Medulla oblongata (tissue), 1 donor: ENCODE data around the gene NEUROG1.

Source experiments
- DNase-seq: peaks from one replicate; pipeline ENCODE4 v3.0.0-alpha.2; 2015; ENCODE audit errors: extremely low spot score

The NEUROG1 gene

GRCh38 chr5:135535820-135536801 is at the start of gene NEUROG1:
Gene NEUROG1 (minus strand): TSS chr5:135535964. CDS start chr5:135535690, 274 bp downstream.
- no peak for DNase-seq

GRCh38 chr5:135584918-135585317 is 49.2 kb upstream of the NEUROG1 start:
- DNase-seq = no peak

- DNase-seq = no peak
These were observed 48.5 kb upstream of the NEUROG1 start for GRCh38 chr5:135584276-135584675.

GRCh38 chr5:135582099-135582781 is 46.5 kb upstream of the NEUROG1 start:
- DNase-seq = no peak

- no peak for DNase-seq
These were observed 43.0 kb upstream of the NEUROG1 start, which contains the start of gene CXCL14 for GRCh38 chr5:135578685-135579341. Gene CXCL14 (minus strand): TSS chr5:135578991. CDS start chr5:135578778, 213 bp downstream.

GRCh38 chr5:135578305-135578684 is 42.5 kb upstream of the NEUROG1 start:
- no peak for DNase-seq

- DNase-seq = no peak
These were observed 41.7 kb upstream of the NEUROG1 start for GRCh38 chr5:135577421-135577820.

- DNase-seq = no peak
These were observed 40.4 kb upstream of the NEUROG1 start for GRCh38 chr5:135576075-135576599.

GRCh38 chr5:135574493-135574892 is 38.7 kb upstream of the NEUROG1 start:
- no peak for DNase-seq

GRCh38 chr5:135571902-135572301 is 36.1 kb upstream of the NEUROG1 start:
- no peak for DNase-seq

GRCh38 chr5:135571066-135571609 is 35.4 kb upstream of the NEUROG1 start:
- DNase-seq = no peak

GRCh38 chr5:135570453-135570764 is 34.6 kb upstream of the NEUROG1 start:
- DNase-seq = no peak

- DNase-seq = no peak
These were observed 34.1 kb upstream of the NEUROG1 start for GRCh38 chr5:135569755-135570452.

- no peak for DNase-seq
These were observed 33.2 kb upstream of the NEUROG1 start for GRCh38 chr5:135568923-135569360.

GRCh38 chr5:135568246-135568645 is 32.5 kb upstream of the NEUROG1 start:
- DNase-seq = peak; percentile 59

GRCh38 chr5:135567661-135568060 is 31.9 kb upstream of the NEUROG1 start:
- DNase-seq = no peak

- no peak for DNase-seq
These were observed 30.9 kb upstream of the NEUROG1 start for GRCh38 chr5:135566422-135567400.

- DNase-seq = peak; percentile 67
These were observed 30.1 kb upstream of the NEUROG1 start for GRCh38 chr5:135565725-135566421.

GRCh38 chr5:135565266-135565665 is 29.5 kb upstream of the NEUROG1 start:
- no peak for DNase-seq
